GM12891 (cell line): Measurements from ENCODE around the gene CSN2. TPM values are rescaled to one million over a fixed set of nuclear protein-coding genes. Genes with fewer than 3 reads are reported as not detected.

Experiments
- DNase-seq: peaks from one replicate; pipeline ENCODE4 v3.0.0; 2011; ENCODE audit warnings: low spot score; ENCODE audit not compliant: insufficient read length
- FAIRE-seq: peaks from 2 replicates; lab custom pipeline; 2011; peaks lifted over from hg19 to GRCh38; lab: Jason Lieb, UNC
- PAX5 ChIP-seq: IDR thresholded peaks from 2 replicates; pipeline ENCODE4 v1.6.1; 2011; ENCODE audit warnings: low read length, moderate library complexity, mild to moderate bottlenecking; ENCODE audit not compliant: insufficient read depth, severe bottlenecking
- POLR2A ChIP-seq: IDR thresholded peaks from 2 replicates; pipeline ENCODE4 v1.6.1; 2011; ENCODE audit warnings: low read depth, low read length, control low read depth
- POLR2AphosphoS5 ChIP-seq: IDR thresholded peaks from 2 replicates; pipeline ENCODE4 v1.6.1; 2011; ENCODE audit warnings: low read depth, low read length, control low read depth
- POU2F2 ChIP-seq: IDR thresholded peaks from 2 replicates; pipeline ENCODE4 v1.6.1; 2011; ENCODE audit warnings: low read depth, mild to moderate bottlenecking, control low read depth, low read length, moderate library complexity
- SPI1 ChIP-seq: IDR thresholded peaks from 2 replicates; pipeline ENCODE4 v1.6.1; 2011; ENCODE audit warnings: low read depth, low read length, control low read depth
- TAF1 ChIP-seq: IDR thresholded peaks from 2 replicates; pipeline ENCODE4 v1.6.1; 2011; ENCODE audit warnings: low read depth, low read length, control low read depth
- polyA plus RNA-seq: library from polyadenylated mRNA; unstranded; fragments of >200 nt; gene quantifications from one replicate; pipeline ENCODE4 v1.2.1, GENCODE V29; 2012; ENCODE audit warnings: low read depth, missing spikeins, inconsistent platforms; ENCODE audit not compliant: missing spikeins

The CSN2 gene, protein sequence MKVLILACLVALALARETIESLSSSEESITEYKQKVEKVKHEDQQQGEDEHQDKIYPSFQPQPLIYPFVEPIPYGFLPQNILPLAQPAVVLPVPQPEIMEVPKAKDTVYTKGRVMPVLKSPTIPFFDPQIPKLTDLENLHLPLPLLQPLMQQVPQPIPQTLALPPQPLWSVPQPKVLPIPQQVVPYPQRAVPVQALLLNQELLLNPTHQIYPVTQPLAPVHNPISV
- polyA plus RNA-seq = not detected

- FAIRE-seq (no peak), DNase-seq (no peak)
- TF ChIP-seq POU2F2 = no peak
- TF ChIP-seq SPI1 = no peak
- no peak for TF ChIP-seq POLR2A
- no peak for TF ChIP-seq PAX5
- no peak for TF ChIP-seq POLR2AphosphoS5
- no peak for TF ChIP-seq TAF1
These were observed at the start of gene CSN2 for GRCh38 chr4:69965628-69966027. TSS of gene CSN2 (minus strand) at chr4:69965728. CDS start at chr4:69960995, 4,733 bp downstream.

DNA sequence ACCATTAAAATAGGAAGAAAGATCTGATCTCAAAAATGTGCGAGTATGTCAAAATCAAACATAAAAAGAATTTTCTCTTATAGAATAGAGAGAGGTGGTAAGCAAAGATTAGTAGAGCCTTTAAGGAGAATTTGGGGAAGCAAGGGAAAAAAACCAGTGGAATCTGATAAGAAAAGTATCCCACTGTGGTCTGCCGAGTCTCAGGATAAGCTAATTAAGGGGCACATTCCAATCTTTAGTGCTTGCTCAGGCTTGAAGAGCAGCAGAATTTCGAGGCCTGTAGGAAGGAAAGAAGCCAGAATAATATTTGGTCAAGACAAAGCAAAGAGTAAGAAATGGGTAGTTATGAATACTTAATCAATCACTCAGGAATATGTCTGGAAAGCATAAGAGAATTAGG lies 43.2 kb upstream of the CSN2 start:
- DNase-seq = no peak
- no peak for FAIRE-seq
- no peak for TF ChIP-seq PAX5
- no peak for TF ChIP-seq POU2F2
- TF ChIP-seq POLR2AphosphoS5 = no peak
- TF ChIP-seq SPI1 = no peak
- TF ChIP-seq POLR2A = no peak
- no peak for TF ChIP-seq TAF1

DNA sequence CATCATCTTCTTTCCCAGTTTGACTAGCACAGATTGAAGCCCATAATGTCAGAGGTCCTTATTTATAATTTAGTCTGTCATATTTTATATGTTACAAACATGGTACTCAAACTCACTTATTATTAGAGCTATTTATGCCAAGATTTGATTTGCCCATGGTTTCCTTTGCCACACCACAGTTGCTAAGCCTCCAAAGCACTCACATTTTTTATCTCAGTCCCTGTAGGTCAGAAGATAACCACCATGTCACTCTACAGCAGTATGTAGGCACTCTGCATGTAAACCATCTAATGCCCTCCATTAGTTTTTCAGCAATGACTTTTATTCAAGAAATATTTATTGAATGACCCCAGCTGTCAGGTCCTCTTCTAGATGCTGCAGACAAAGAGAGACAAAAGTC lies 37.0 kb upstream of the CSN2 start:
- TF ChIP-seq POLR2A (no peak), POLR2AphosphoS5 (no peak)
- FAIRE-seq = no peak
- DNase-seq = no peak

DNA sequence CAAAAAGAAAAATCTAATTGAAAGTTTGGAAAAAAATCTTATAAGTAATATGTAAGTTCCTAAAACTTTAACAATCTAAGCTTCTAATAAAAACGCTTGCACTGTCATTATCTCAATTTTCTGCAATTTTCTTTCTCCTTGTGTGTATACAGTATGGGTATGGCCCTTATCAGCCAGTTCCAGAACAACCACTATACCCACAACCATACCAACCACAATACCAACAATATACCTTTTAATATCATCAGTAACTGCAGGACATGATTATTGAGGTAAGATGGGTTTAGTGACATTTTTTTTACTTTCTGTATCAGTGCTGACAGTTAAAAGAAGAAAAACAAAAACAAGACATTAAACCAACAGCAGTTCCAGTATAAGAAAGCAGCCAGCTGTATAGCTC lies 35.2 kb upstream of the CSN2 start:
- FAIRE-seq (no peak), DNase-seq (no peak)
- TF ChIP-seq POLR2A = no peak
- no peak for TF ChIP-seq POLR2AphosphoS5
- TF ChIP-seq POU2F2 = no peak
- no peak for TF ChIP-seq TAF1
- TF ChIP-seq SPI1 = no peak
- TF ChIP-seq PAX5 = no peak

- FAIRE-seq = no peak
- TF ChIP-seq POLR2A (no peak), TAF1 (no peak), PAX5 (no peak), POU2F2 (no peak), SPI1 (no peak), POLR2AphosphoS5 (no peak)
- DNase-seq = no peak
These were observed 33.9 kb upstream of the CSN2 start for GRCh38 chr4:69999420-69999819.

GRCh38 chr4:69995526-69996016 lies 30.0 kb upstream of the CSN2 start, which contains the start of gene STATH:
TSS of gene STATH (plus strand) at chr4:69995966. CDS start at chr4:69998438, 2,472 bp downstream.
- FAIRE-seq = no peak
- TF ChIP-seq POU2F2 (no peak), PAX5 (no peak), TAF1 (no peak), POLR2A (no peak), POLR2AphosphoS5 (no peak), SPI1 (no peak)
- no peak for DNase-seq

DNA sequence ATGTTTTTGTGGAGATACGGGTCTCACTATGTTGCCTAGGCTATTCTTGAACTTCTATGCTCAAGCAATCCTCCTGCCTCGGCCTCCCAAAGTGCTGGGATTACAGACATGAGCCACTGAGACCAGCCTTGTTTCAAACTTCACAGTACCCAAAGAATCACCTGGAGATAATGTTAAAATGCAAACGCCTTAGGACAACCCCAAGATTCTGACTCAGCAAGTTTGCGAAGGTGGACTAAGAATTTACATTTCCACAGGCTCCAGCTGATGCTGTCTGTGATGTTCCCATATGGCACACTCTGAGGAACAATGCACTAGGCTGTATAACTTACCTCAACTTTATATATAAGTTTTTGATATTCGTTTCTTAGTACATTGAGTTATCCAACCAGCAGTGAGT lies 29.3 kb upstream of the CSN2 start:
- DNase-seq = no peak
- no peak for FAIRE-seq
- no peak for TF ChIP-seq POU2F2
- TF ChIP-seq POLR2AphosphoS5 = no peak
- TF ChIP-seq TAF1 = no peak
- no peak for TF ChIP-seq POLR2A
- TF ChIP-seq PAX5 = no peak
- TF ChIP-seq SPI1 = no peak

DNA sequence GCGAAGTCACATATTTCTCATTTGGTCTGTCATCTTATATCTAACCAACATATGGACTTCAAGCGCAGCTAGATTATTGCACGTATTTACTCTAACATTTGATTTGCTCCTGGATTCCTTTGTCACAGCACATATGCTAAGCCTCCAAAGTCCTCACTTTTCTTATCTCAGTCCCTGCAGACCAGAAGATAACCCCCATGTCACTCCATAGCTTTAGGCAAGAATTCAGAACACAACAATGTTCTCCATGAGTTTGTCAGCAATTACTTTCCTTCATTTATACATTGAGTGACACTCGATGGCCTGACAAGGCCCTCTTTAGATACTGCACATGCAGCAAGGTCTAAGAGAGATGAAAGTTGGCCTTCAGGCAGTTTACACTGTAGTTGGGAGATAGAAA lies 25.5 kb upstream of the CSN2 start:
- FAIRE-seq = no peak
- no peak for TF ChIP-seq PAX5
- TF ChIP-seq TAF1 = no peak
- TF ChIP-seq SPI1 = no peak
- no peak for TF ChIP-seq POLR2AphosphoS5
- TF ChIP-seq POLR2A = no peak
- no peak for TF ChIP-seq POU2F2
- DNase-seq = no peak

DNA sequence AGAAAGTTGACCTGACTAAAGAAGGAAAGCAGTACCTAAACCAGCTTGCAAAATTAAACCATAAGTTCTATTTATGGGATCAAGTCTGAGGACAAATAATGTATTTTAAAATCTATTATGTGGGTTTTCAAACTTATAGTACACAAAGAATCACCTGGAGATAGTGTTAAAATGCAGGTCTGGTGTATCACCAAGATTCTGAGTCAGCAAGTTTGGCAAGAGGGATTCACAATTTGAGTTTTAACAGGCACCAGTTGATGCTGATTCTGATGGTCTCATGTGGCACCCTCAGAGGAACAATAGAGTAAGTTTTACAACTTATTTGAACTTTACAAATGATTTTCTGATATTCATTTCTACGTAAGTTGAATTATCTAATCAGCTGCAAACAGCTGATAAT lies 21.1 kb upstream of the CSN2 start:
- no peak for DNase-seq
- no peak for TF ChIP-seq SPI1
- no peak for TF ChIP-seq POLR2A
- TF ChIP-seq PAX5 = no peak
- no peak for TF ChIP-seq POLR2AphosphoS5
- no peak for TF ChIP-seq TAF1
- no peak for TF ChIP-seq POU2F2
- no peak for FAIRE-seq

DNA sequence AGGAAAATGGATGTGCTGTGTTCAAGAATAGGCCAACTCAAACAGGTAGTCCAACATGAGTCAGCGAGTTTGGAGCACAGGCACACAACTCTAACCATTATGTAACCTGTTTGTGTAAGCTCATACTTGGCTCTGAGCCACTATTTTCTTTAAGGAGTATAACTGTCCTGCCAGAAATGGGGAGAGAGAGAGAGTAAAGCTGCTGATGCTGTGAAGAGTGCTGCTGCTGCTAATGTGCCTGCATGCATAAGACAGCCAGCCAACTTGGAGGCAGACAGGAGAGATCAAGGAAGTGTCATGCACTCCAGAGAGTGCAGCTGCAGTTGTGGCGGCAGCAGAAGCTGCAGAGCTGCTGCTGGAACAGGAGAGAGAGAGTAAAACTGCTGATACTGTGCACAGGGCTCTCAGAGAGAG lies 18.5 kb upstream of the CSN2 start:
- no peak for FAIRE-seq
- no peak for DNase-seq
- no peak for TF ChIP-seq PAX5
- no peak for TF ChIP-seq TAF1
- no peak for TF ChIP-seq POLR2AphosphoS5
- TF ChIP-seq POLR2A = no peak
- TF ChIP-seq POU2F2 = no peak
- TF ChIP-seq SPI1 = no peak
